H7 (cell line): ENCODE results near the gene CATSPER4. TPM values are rescaled to one million over a fixed set of nuclear protein-coding genes. Genes with fewer than 3 reads are reported as not detected.

ENCODE experiments used
- DNase-seq: peaks from one replicate; pipeline ENCODE4 v3.0.0; 2012
- H3K27me3 ChIP-seq: 2 replicates; pipeline ENCODE4 v1.6.0; 2011; ENCODE audit warnings: mild to moderate bottlenecking, low read length; ENCODE audit not compliant: control insufficient read depth, insufficient read depth
- H3K36me3 ChIP-seq: replicated peaks from 2 replicates; pipeline ENCODE4 v1.5.1; 2011; ENCODE audit warnings: low read length; ENCODE audit not compliant: control insufficient read depth, insufficient read depth
- H3K4me3 ChIP-seq: 2 replicates; pipeline ENCODE4 v1.5.1; 2011; ENCODE audit warnings: low read depth, mild to moderate bottlenecking, control low read depth, low read length, moderate library complexity; ENCODE audit not compliant: insufficient read depth
- total RNA-seq: library from RNA; depleted of rRNA; stranded (reverse); fragments of >200 nt; shearing (Covaris generic); gene quantifications from 2 replicates; pipeline ENCODE4 v1.2.3, GENCODE V29; 2014

The CATSPER4 gene
- total RNA-seq, 1 experiment from 2014 or later = 0.10 TPM

DNA sequence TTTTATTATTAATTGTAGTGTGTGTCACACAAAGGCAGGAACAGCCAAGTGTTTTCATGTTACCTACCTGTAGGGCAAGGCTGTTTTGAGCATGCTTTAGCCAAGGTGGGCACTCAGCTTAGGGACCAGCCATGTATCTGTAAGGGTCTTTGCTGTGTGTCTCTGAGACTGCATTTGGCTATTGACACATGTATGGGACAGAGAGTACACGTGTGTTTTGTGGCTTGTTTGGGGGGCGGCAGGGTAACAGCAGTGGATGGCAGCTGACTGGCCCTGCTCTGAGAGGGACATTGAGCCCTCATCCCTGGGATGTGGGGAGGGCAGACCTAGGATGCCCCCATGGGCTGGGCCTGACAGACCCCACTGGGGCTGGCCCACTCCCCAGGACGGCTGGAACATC lies 6.9 kb downstream of the CATSPER4 start:
- no peak overlapping the region for H3K4me3 ChIP-seq
- H3K27me3 ChIP-seq = no peaks in the 10 kb centered on the region; the same call in 1 of the 2 replicates
- no peak for DNase-seq
- no peaks in the 10 kb centered on the region for H3K36me3 ChIP-seq

DNA sequence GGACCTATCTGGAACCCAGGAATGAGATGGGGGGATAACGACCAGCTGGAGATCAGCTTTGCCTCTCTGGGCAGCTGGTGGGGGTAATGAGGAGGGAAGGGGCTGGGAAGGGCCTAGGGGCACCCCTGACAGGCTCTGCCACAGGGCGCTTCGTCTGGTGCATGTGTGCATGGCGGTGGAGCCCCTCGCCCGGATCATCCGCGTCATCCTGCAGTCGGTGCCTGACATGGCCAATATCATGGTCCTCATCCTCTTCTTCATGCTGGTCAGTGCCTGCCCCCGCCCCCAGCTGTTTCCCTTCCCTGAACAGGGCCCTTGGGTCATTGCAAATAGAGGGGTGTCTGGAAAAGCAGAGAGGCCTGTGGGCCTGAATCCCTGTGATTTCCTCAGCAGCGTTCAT lies 7.4 kb downstream of the CATSPER4 start:
- no peak for DNase-seq
- Histone ChIP-seq H3K4me3 (no peak overlapping the region), H3K36me3 (no peaks in the 10 kb centered on the region), H3K27me3 (no peaks in the 10 kb centered on the region; the same call in 1 of the 2 replicates)

- DNase-seq = peak; percentile 26
Observed at GRCh38 chr1:26200413-26200812, 10.0 kb downstream of the CATSPER4 start.

GRCh38 chr1:26203642-26204318 lies 13.4 kb downstream of the CATSPER4 start:
- Histone ChIP-seq H3K36me3 (no peaks in the 10 kb centered on the region), H3K4me3 (no peak overlapping the region), H3K27me3 (no peaks in the 10 kb centered on the region; the same call in 1 of the 2 replicates)
- peak; percentile 51 for DNase-seq

More at GRCh38 chr1:26200413-26200812, 10.0 kb downstream of the CATSPER4 start:
- Histone ChIP-seq H3K36me3 (no peaks in the 10 kb centered on the region), H3K27me3 (no peaks in the 10 kb centered on the region; the same call in 1 of the 2 replicates), H3K4me3 (peak overlapping the region; percentile 38; the same call in 1 of the 2 replicates)

GRCh38 chr1:26210147-26210870 lies 19.9 kb downstream of the CATSPER4 start:
- no peaks in the 10 kb centered on the region for H3K27me3 ChIP-seq

GRCh38 chr1:26212726-26213125 lies 22.3 kb downstream of the CATSPER4 start:
- DNase-seq = no peak
- H3K4me3 ChIP-seq = no peak overlapping the region
- H3K27me3 ChIP-seq = no peaks in the 10 kb centered on the region
- no peaks in the 10 kb centered on the region for H3K36me3 ChIP-seq

More at GRCh38 chr1:26210147-26210870, 19.9 kb downstream of the CATSPER4 start:
- H3K36me3 ChIP-seq = no peaks in the 10 kb centered on the region
- no peak for DNase-seq
- no peak overlapping the region for H3K4me3 ChIP-seq

- no peak for DNase-seq
- H3K36me3 ChIP-seq = no peaks in the 10 kb centered on the region
- H3K4me3 ChIP-seq = no peak overlapping the region
- H3K27me3 ChIP-seq = no peaks in the 10 kb centered on the region
Observed at GRCh38 chr1:26213335-26213905, 23.0 kb downstream of the CATSPER4 start.

- Histone ChIP-seq H3K36me3 (no peaks in the 10 kb centered on the region), H3K27me3 (no peaks in the 10 kb centered on the region), H3K4me3 (no peak overlapping the region)
- no peak for DNase-seq
Observed at GRCh38 chr1:26215246-26215645, 24.8 kb downstream of the CATSPER4 start.

- H3K27me3 ChIP-seq = no peaks in the 10 kb centered on the region; the same call in 1 of the 2 replicates
- DNase-seq = peak; percentile 28
- no peak overlapping the region for H3K4me3 ChIP-seq
- no peaks in the 10 kb centered on the region for H3K36me3 ChIP-seq
Observed at GRCh38 chr1:26218906-26219494, 28.6 kb downstream of the CATSPER4 start.

DNA sequence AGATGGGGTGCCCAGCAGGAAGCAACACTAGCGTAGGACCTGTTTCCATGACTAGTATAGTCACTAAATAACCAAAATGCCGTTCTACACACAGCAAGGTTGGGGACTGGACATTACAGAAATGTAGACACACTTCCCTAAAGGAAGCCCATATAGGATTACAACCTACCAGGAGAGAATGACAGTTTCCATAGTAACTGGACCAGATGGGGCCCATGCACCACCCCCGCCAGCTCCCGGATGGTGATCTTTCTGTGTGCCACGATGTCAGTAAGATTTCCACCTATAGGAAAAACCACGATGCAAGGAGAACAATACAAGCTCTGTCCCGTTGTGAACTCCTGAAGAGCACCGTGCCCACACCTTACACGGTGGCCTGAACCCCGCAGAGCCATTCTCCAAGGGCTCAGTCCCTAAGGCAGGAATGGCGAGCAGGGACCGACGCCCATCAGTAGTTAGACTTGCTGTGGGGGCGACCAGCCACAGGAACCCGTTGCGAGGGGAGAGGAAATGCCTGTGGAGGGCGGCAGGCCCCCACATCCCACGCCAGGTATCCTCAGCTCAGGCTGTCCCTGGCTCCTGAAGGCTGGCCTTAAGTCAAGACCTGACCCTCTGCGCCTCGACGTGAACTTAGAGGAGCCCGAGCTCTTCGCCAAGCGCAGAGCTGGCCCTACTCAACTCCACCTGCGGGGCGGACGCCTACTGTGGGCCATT lies 30.0 kb downstream of the CATSPER4 start:
- Histone ChIP-seq H3K4me3 (no peak overlapping the region), H3K36me3 (no peaks in the 10 kb centered on the region), H3K27me3 (peaks cover 9% of the 10 kb centered on the region)
- DNase-seq = peak; percentile 44

GRCh38 chr1:26221094-26221493 lies 30.7 kb downstream of the CATSPER4 start:
- DNase-seq = no peak
- no peaks in the 10 kb centered on the region for H3K36me3 ChIP-seq
- H3K27me3 ChIP-seq = peaks cover 14% of the 10 kb centered on the region
- H3K4me3 ChIP-seq = no peak overlapping the region

- no peaks in the 10 kb centered on the region for H3K36me3 ChIP-seq
- peaks cover 19% of the 10 kb centered on the region for H3K27me3 ChIP-seq
- DNase-seq = peak; percentile 51
- peak overlapping the region; percentile 70 for H3K4me3 ChIP-seq
Observed at GRCh38 chr1:26224606-26225005, 34.2 kb downstream of the CATSPER4 start.

- H3K27me3 ChIP-seq = peaks cover 19% of the 10 kb centered on the region
- peak; percentile 98 for DNase-seq
- peak overlapping the region; percentile 70 for H3K4me3 ChIP-seq
- no peaks in the 10 kb centered on the region for H3K36me3 ChIP-seq
Observed at GRCh38 chr1:26225033-26225831, 34.8 kb downstream of the CATSPER4 start.
